Spleen (tissue), 11 donors: ENCODE results near the gene FBLN1. TPM values are rescaled to one million over a fixed set of nuclear protein-coding genes. Genes with fewer than 3 reads are reported as not detected.

Experiments
- DNase-seq: peaks from one replicate; pipeline ENCODE4 v3.0.0-alpha.2; 2020
- H3K27ac ChIP-seq, 8 donors: fragments of 200-600 bp; sonication (generic) in 7 of 8; 1 replicate in 4 of 8; 2 replicates in 4 of 8; pipeline versions ENCODE4 v1.5.0 to v1.8.0; 2016 to 2021; ENCODE audit warnings: inconsistent platforms in 4 of 8, mild to moderate bottlenecking in 4 of 8, moderate library complexity in 1 of 8
- H3K27me3 ChIP-seq, 7 donors: fragments of 200-600 bp; sonication (generic) in 6 of 7; replicated peaks in 1 of 7; 1 replicate in 4 of 7; 2 replicates in 3 of 7; pipeline versions ENCODE4 v1.5.0 to v1.8.0; 2016 to 2021; ENCODE audit warnings: inconsistent platforms in 3 of 7, mild to moderate bottlenecking in 1 of 7
- H3K36me3 ChIP-seq, 6 donors: fragments of 200-600 bp; sonication (generic) in 5 of 6; 1 replicate in 4 of 6; 2 replicates in 2 of 6; pipeline versions ENCODE4 v1.5.0 to v1.8.0; 2016 to 2021; ENCODE audit warnings: inconsistent platforms in 2 of 6
- H3K4me1 ChIP-seq, 6 donors: fragments of 200-600 bp; sonication (generic) in 5 of 6; 1 replicate in 3 of 6; 2 replicates in 3 of 6; pipeline versions ENCODE4 v1.5.0 to v1.8.0; 2016 to 2021; ENCODE audit warnings: inconsistent platforms in 3 of 6
- H3K4me3 ChIP-seq, 8 donors: fragments of 200-600 bp; sonication (generic) in 7 of 8; 1 replicate in 4 of 8; 2 replicates in 4 of 8; pipeline versions ENCODE4 v1.5.0 to v1.8.0; 2016 to 2021; ENCODE audit warnings: inconsistent platforms in 4 of 8, mild to moderate bottlenecking in 4 of 8, moderate library complexity in 2 of 8
- H3K9me3 ChIP-seq, 8 donors: fragments of 200-600 bp; sonication (generic) in 7 of 8; 1 replicate in 4 of 8; 2 replicates in 4 of 8; pipeline versions ENCODE4 v1.5.0 to v1.8.0; 2016 to 2021; ENCODE audit warnings: inconsistent platforms in 4 of 8
- CTCF ChIP-seq, 11 experiments: fragments of 200-600 bp in 7 of 11; fragments of 450-650 bp in 4 of 11; sonication (generic) in 4 of 11; IDR thresholded peaks in 8 of 11; conservative IDR thresholded peaks in 3 of 11; 1 replicate in 7 of 11; 2 replicates in 4 of 11; pipeline versions ENCODE4 v1.4.0 to v1.8.0; 2016 to 2021; ENCODE audit warnings: antibody characterized with exemption in 11 of 11, inconsistent platforms in 4 of 11, mild to moderate bottlenecking in 1 of 11
- POLR2A ChIP-seq, 3 donors: fragments of 450-650 bp; IDR thresholded peaks; one replicate each; pipeline ENCODE4 v1.5.1; 2017; ENCODE audit warnings: antibody characterized with exemption in 3 of 3, mild to moderate bottlenecking in 1 of 3
- POLR2AphosphoS5 ChIP-seq, 3 donors: sonication (generic); formaldehyde crosslinking; IDR thresholded peaks; one replicate each; pipeline ENCODE4 v1.5.1; 2017; ENCODE audit warnings: antibody characterized with exemption in 3 of 3
- WGBS, 5 donors: extraction: QIAGEN DNeasy Blood & Tissue Kit in 3 of 5; methylation state at CpG; one replicate each; pipeline versions ENCODE4 v1.1.5 to v1.1.7; 2013 to 2018; 5-methylcytosine and 5-hydroxymethylcytosine counted together
- intact Hi-C: fragments of 100-400 bp; cut with DNase I; formaldehyde crosslinking; loops from one replicate; pipeline ENCODE4 v1.15.0; 2023; ENCODE audit warnings: low total_unique reads
- polyA plus RNA-seq, 3 donors: library from polyadenylated mRNA; stranded (reverse); fragments of 200-250 nt; gene quantifications; one replicate each; pipeline ENCODE4 v1.2.1, GENCODE V29; 2013
- total RNA-seq, 7 donors: library from RNA; depleted of rRNA in 3 of 7; stranded (reverse); fragments of >200 nt in 3 of 7; fragmentation: NEBNext Ultra II Directional in 4 of 7; extraction: Animal tissue kit (Norgen Biotek cat#: 25700) in 4 of 7; gene quantifications; one replicate each; pipeline versions ENCODE4 v1.1.0 to v1.2.1, GENCODE V29; 2016 to 2021
- donor health status: healthy with polysubstance abuse.
- donor health status: DM: no; HTN: no; CAD: no; lungs with moderate emphysema.
- donor health status: DM: no; HTN: no; CAD: no.
- donor health status: Bipolar disorder and iron deficiency.
- donor health status: healthy.
- donor health status: DM: no; HTN: no; CAD: no.
- donor health status: DM: yes; HTN: yes; CAD: no.

The FBLN1 gene
- total and polyA plus RNA-seq, 10 donors = 1.9 to 20.3 (median 11.0) TPM

- Histone ChIP-seq H3K27me3 (peaks cover 0 to 30% (median 0%) of the 10 kb centered on the region in 7 donors), H3K27ac (no peak overlapping the region)
- intact Hi-C loops = no loop called here
Observed at GRCh38 chr22:45571089-45571488, 68.4 kb downstream of the FBLN1 start.

GRCh38 chr22:45572444-45572843 lies 69.8 kb downstream of the FBLN1 start:
- Histone ChIP-seq H3K27me3 (peaks cover 0 to 30% (median 0%) of the 10 kb centered on the region in 7 donors), H3K27ac (no peak overlapping the region), H3K4me1 (peaks cover 0 to 1% (median 0%) of the 10 kb centered on the region in 6 donors), H3K36me3 (no peaks in the 10 kb centered on the region), H3K4me3 (no peak overlapping the region), H3K9me3 (peaks cover 0 to 31% (median 21%) of the 10 kb centered on the region in 8 donors)
- TF ChIP-seq POLR2A (IDR thresholded peaks at IDR 0.05) (no peak), POLR2AphosphoS5 (IDR thresholded peaks at IDR 0.05) (no peak), CTCF (IDR thresholded peaks at IDR 0.05 in 8 of 11, conservative IDR thresholded peaks at IDR 0.05 in 3 of 11) (no peak)
- intact Hi-C loops = no loop called here
- no peak for DNase-seq
- WGBS, 5 donors = 87 to 97% (median 93%) methylated on average over 3 of the region's 3 CpGs

More at GRCh38 chr22:45571089-45571488, 68.4 kb downstream of the FBLN1 start:
- TF ChIP-seq POLR2AphosphoS5 (IDR thresholded peaks at IDR 0.05) = no peak
- no peak for TF ChIP-seq CTCF (IDR thresholded peaks at IDR 0.05 in 8 of 11, conservative IDR thresholded peaks at IDR 0.05 in 3 of 11)
- no peak for TF ChIP-seq POLR2A (IDR thresholded peaks at IDR 0.05)
- Histone ChIP-seq H3K9me3 (peaks cover 0 to 31% (median 21%) of the 10 kb centered on the region in 8 donors), H3K4me3 (no peak overlapping the region), H3K36me3 (no peaks in the 10 kb centered on the region), H3K4me1 (no peaks in the 10 kb centered on the region)
- DNase-seq = no peak

GRCh38 chr22:45574069-45574703 lies 71.5 kb downstream of the FBLN1 start:
- intact Hi-C loops = no loop called here
- H3K27me3 ChIP-seq = peaks cover 0 to 39% (median 6%) of the 10 kb centered on the region in 7 donors
- H3K4me1 ChIP-seq = peaks cover 4 to 8% (median 6%) of the 10 kb centered on the region in 6 donors
- H3K36me3 ChIP-seq = no peaks in the 10 kb centered on the region
- H3K4me3 ChIP-seq = no peak overlapping the region
- TF ChIP-seq CTCF (IDR thresholded peaks at IDR 0.05 in 8 of 11, conservative IDR thresholded peaks at IDR 0.05 in 3 of 11) (no peak), POLR2A (IDR thresholded peaks at IDR 0.05) (no peak), POLR2AphosphoS5 (IDR thresholded peaks at IDR 0.05) (no peak)
- peak; percentile 51 for DNase-seq
- H3K9me3 ChIP-seq = peaks cover 0 to 31% (median 21%) of the 10 kb centered on the region in 8 donors
- WGBS, 5 donors = 77 to 87% (median 80%) methylated on average over 19 to 23 of the region's 23 CpGs
- H3K27ac ChIP-seq = no peak overlapping the region

GRCh38 chr22:45575173-45575572 lies 72.5 kb downstream of the FBLN1 start:
- intact Hi-C loops = no loop called here
- Histone ChIP-seq H3K27ac (no peak overlapping the region), H3K9me3 (peaks cover 0 to 23% (median 18%) of the 10 kb centered on the region in 8 donors), H3K4me1 (peaks cover 4 to 8% (median 6%) of the 10 kb centered on the region in 6 donors), H3K27me3 (peaks cover 0 to 42% (median 6%) of the 10 kb centered on the region in 7 donors), H3K4me3 (no peak overlapping the region), H3K36me3 (no peaks in the 10 kb centered on the region)
- TF ChIP-seq CTCF (IDR thresholded peaks at IDR 0.05 in 8 of 11, conservative IDR thresholded peaks at IDR 0.05 in 3 of 11) (no peak), POLR2A (IDR thresholded peaks at IDR 0.05) (no peak), POLR2AphosphoS5 (IDR thresholded peaks at IDR 0.05) (no peak)
- DNase-seq = no peak
- 91 to 97% (median 93%) methylated on average over 7 of the region's 7 CpGs for WGBS, 5 donors
